Mesenchymal stem cell (in vitro differentiated cells and primary cell): ENCODE results near the gene CAST.
A peak's percentile ranks its signal among the peaks of the same experiment; 100 is the strongest.

Experiments used
- DNase-seq: peaks from one replicate; pipeline ENCODE4 v3.0.0-alpha.2; 2013
- H2AFZ ChIP-seq: one replicate; pipeline ENCODE4 v1.6.1; 2013; ENCODE audit warnings: low read depth, mild to moderate bottlenecking, control low read depth, inconsistent platforms, low read length, moderate library complexity
- H2AK5ac ChIP-seq: 2 replicates; pipeline ENCODE4 v1.6.1; 2013; ENCODE audit warnings: low read length, moderate library complexity, mild to moderate bottlenecking, inconsistent platforms; ENCODE audit not compliant: severe bottlenecking
- H2BK120ac ChIP-seq: one replicate; pipeline ENCODE4 v1.6.1; 2013; ENCODE audit warnings: low read depth, mild to moderate bottlenecking, inconsistent platforms, low read length, moderate library complexity
- H2BK12ac ChIP-seq, 2 experiments: one replicate each; pipeline ENCODE4 v1.6.1; 2013; ENCODE audit warnings: inconsistent platforms in 2 of 2, low read length in 2 of 2, mild to moderate bottlenecking in 2 of 2, moderate library complexity in 2 of 2, control low read depth in 1 of 2
- H2BK15ac ChIP-seq: one replicate; pipeline ENCODE4 v1.6.1; 2013; ENCODE audit warnings: mild to moderate bottlenecking, low read depth, inconsistent platforms; ENCODE audit not compliant: poor library complexity, severe bottlenecking
- H2BK5ac ChIP-seq: 2 replicates; pipeline ENCODE4 v1.6.1; 2013; ENCODE audit warnings: low read depth, mild to moderate bottlenecking, low read length, control low read depth, inconsistent platforms; ENCODE audit not compliant: poor library complexity, severe bottlenecking
- H3K14ac ChIP-seq, 2 experiments: one replicate each; pipeline ENCODE4 v1.6.1; 2013; ENCODE audit warnings: inconsistent platforms in 2 of 2, low read length in 2 of 2, control low read depth in 1 of 2, mild to moderate bottlenecking in 1 of 2, moderate library complexity in 1 of 2
- H3K18ac ChIP-seq, 2 experiments: one replicate each; pipeline ENCODE4 v1.6.1; 2013; ENCODE audit warnings: inconsistent platforms in 2 of 2, low read length in 2 of 2, control low read depth in 1 of 2, low read depth in 1 of 2, mild to moderate bottlenecking in 1 of 2
- H3K23ac ChIP-seq, 2 experiments: one replicate each; pipeline ENCODE4 v1.6.1; 2013; ENCODE audit warnings: inconsistent platforms in 2 of 2, low read length in 2 of 2, mild to moderate bottlenecking in 2 of 2, moderate library complexity in 2 of 2, control low read depth in 1 of 2
- H3K27ac ChIP-seq: 2 replicates; pipeline ENCODE4 v1.5.1; 2013; ENCODE audit warnings: mild to moderate bottlenecking, moderate library complexity, low read length, control low read depth, inconsistent platforms; ENCODE audit not compliant: poor library complexity, severe bottlenecking
- H3K27me3 ChIP-seq, 2 experiments: 2 replicates each; pipeline versions ENCODE4 v1.6.1 to v1.7.0; 2013; ENCODE audit warnings: low read length in 2 of 2, mild to moderate bottlenecking in 2 of 2, moderate library complexity in 2 of 2, control low read depth in 1 of 2, inconsistent platforms in 1 of 2; ENCODE audit not compliant: control insufficient read depth in 1 of 2, insufficient read depth in 1 of 2
- H3K36me3 ChIP-seq, 2 experiments: 2 replicates each; pipeline versions ENCODE4 v1.6.1 to v1.7.0; 2013; ENCODE audit warnings: low read length in 2 of 2, control low read depth in 1 of 2, inconsistent platforms in 1 of 2, low read depth in 1 of 2, mild to moderate bottlenecking in 1 of 2; ENCODE audit not compliant: insufficient read depth in 2 of 2, control insufficient read depth in 1 of 2
- H3K4ac ChIP-seq, 2 experiments: one replicate each; pipeline ENCODE4 v1.6.1; 2013; ENCODE audit warnings: inconsistent platforms in 2 of 2, low read length in 2 of 2, mild to moderate bottlenecking in 2 of 2, moderate library complexity in 2 of 2, control low read depth in 1 of 2, low read depth in 1 of 2
- H3K4me1 ChIP-seq: 2 replicates; pipeline ENCODE4 v1.6.1; 2013; ENCODE audit warnings: low read depth, low read length, control low read depth; ENCODE audit not compliant: control insufficient read depth, insufficient read depth
- H3K4me2 ChIP-seq: 2 replicates; pipeline ENCODE4 v1.6.1; 2013; ENCODE audit warnings: low read length, mild to moderate bottlenecking, inconsistent platforms; ENCODE audit not compliant: poor library complexity, severe bottlenecking
- H3K4me3 ChIP-seq, 2 experiments: 2 replicates each; pipeline versions ENCODE4 v1.5.1 to v1.7.0; 2013; ENCODE audit warnings: low read length in 2 of 2, mild to moderate bottlenecking in 2 of 2, control low read depth in 1 of 2, low read depth in 1 of 2; ENCODE audit not compliant: insufficient read depth in 1 of 2
- H3K79me1 ChIP-seq: replicated peaks from 2 replicates; pipeline ENCODE4 v1.6.1; 2013; ENCODE audit warnings: mild to moderate bottlenecking, control low read depth, low read length, inconsistent platforms; ENCODE audit not compliant: poor library complexity, severe bottlenecking
- H3K9ac ChIP-seq: 2 replicates; pipeline ENCODE4 v1.7.0; 2013; ENCODE audit warnings: mild to moderate bottlenecking, low read length, moderate library complexity
- H3K9me3 ChIP-seq: 2 replicates; pipeline ENCODE4 v1.7.0; 2013; ENCODE audit warnings: mild to moderate bottlenecking, low read length; ENCODE audit not compliant: control insufficient read depth
- H4K8ac ChIP-seq: one replicate; pipeline ENCODE4 v1.6.1; 2013; ENCODE audit warnings: inconsistent platforms, mild to moderate bottlenecking, low read length, moderate library complexity
- H4K91ac ChIP-seq: one replicate; pipeline ENCODE4 v1.6.1; 2013; ENCODE audit warnings: mild to moderate bottlenecking, low read length, inconsistent platforms
- WGBS: methylation state at CpG from one replicate; pipeline ENCODE4 v1.1.7; 2013; ENCODE audit warnings: mixed read lengths; 5-methylcytosine and 5-hydroxymethylcytosine counted together

The CAST gene

DNA sequence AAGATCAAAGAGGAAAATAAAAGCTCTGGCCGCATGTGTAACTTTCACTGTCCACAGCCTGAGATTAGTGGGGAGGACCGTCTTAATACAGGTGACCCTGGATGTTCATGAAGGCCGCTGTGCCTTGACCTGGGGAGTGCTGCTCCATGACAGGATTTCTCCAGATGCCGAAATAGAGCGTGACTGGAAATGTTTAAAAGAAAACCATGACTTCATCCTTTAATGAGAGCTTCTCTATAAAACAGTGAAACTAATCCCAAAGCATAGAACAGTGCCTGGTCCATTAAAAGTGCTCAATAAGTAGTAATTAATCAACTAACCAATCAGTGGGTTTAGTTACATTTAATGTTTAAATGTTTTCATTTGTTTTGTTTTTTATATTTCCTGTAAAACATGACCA is 82.8 kb downstream of the CAST start:
- H3K27me3 ChIP-seq, result no peaks in the 10 kb centered on the region
- no peak overlapping the region for H2BK12ac ChIP-seq
- 97% methylated on average over 3 of the region's 5 CpGs for WGBS
- H4K8ac ChIP-seq, result no peak overlapping the region
- no peak overlapping the region for H3K4me2 ChIP-seq
- H3K36me3 ChIP-seq, result peaks cover 28 to 100% of the 10 kb centered on the region in 2 experiments
- H3K4ac ChIP-seq, result no peak overlapping the region
- H3K14ac ChIP-seq, result no peak overlapping the region
- H4K91ac ChIP-seq, result no peak overlapping the region
- H3K23ac ChIP-seq, result no peak overlapping the region
- no peak overlapping the region for H3K18ac ChIP-seq
- H2BK5ac ChIP-seq, result no peak overlapping the region
- no peaks in the 10 kb centered on the region for H3K9me3 ChIP-seq
- no peak overlapping the region for H3K27ac ChIP-seq
- no peak overlapping the region for H3K9ac ChIP-seq
- no peak for DNase-seq
- no peak overlapping the region for H2AFZ ChIP-seq
- H3K4me1 ChIP-seq, result peaks cover 4% of the 10 kb centered on the region
- H2BK15ac ChIP-seq, result no peak overlapping the region
- H2AK5ac ChIP-seq, result no peak overlapping the region
- H3K4me3 ChIP-seq, result no peak overlapping the region
- H2BK120ac ChIP-seq, result no peak overlapping the region
- H3K79me1 ChIP-seq, result peaks cover 8% of the 10 kb centered on the region

DNA sequence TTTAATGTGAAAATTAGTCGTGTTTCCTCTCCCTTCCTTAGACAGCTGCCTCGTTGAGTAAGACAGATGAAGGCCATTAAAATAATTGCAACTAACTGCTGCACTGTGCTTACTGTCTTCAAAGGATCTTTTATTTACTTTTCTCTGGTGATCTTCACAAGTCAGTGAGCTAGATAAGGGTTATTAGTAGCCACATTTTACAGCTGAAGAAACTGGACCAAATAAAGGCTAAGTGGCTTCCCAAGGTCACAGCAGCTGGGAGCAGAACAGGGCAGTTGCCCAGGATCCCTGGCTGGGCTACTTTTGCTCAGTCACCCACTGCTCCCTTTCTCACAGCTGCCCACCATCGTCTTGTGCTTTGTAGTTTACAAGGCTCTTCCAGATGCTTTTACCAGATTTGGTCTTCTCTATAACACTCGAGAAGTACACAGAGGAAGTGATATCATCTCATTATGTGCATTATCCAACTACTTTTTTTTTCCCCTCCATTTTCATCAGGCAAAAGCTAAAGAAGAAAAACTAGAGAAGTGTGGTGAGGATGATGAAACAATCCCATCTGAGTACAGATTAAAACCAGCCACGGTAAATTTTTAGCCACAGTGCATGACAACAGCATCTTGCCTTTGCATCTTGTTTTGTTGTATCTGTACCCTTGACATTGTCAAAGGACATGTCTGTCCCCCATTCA is 83.8 kb downstream of the CAST start:
- Histone ChIP-seq H2BK120ac (no peak overlapping the region), H4K8ac (no peak overlapping the region), H3K4me3 (no peak overlapping the region), H3K23ac (no peak overlapping the region), H3K18ac (no peak overlapping the region), H2BK12ac (no peak overlapping the region), H3K14ac (no peak overlapping the region), H3K9me3 (no peaks in the 10 kb centered on the region), H4K91ac (no peak overlapping the region), H2AK5ac (no peak overlapping the region), H2AFZ (no peak overlapping the region), H3K27me3 (no peaks in the 10 kb centered on the region), H3K4ac (no peak overlapping the region), H3K4me2 (no peak overlapping the region), H2BK5ac (no peak overlapping the region), H2BK15ac (no peak overlapping the region), H3K9ac (peak overlapping the region; percentile 43), H3K79me1 (peaks cover 8% of the 10 kb centered on the region), H3K27ac (no peak overlapping the region), H3K36me3 (peaks cover 28 to 100% of the 10 kb centered on the region in 2 experiments), H3K4me1 (peaks cover 4% of the 10 kb centered on the region)
- peak; percentile 15 for DNase-seq
- 56% methylated on average over 5 of the region's 5 CpGs for WGBS

DNA sequence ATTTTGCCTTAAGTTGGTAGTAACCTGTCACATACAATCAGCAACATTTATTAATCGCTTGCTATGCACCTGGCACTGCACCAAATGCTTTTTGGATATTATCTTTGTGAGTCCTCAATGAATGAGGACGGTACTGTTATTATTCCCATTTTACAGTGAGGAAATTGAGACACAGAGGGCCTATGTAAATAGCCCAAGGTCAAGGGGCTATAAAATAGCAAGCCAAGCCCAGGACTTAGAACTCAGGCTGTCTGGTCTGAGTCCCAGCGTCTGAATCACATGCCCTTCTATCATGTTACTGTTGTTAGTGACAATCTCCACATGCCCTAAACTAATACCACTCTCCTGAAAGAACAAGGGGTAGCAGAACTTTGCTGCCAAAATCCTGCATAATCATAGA is 85.5 kb downstream of the CAST start:
- Histone ChIP-seq H2BK120ac (no peak overlapping the region), H2AFZ (no peak overlapping the region), H3K27ac (no peak overlapping the region), H3K36me3 (peaks cover 24 to 98% of the 10 kb centered on the region in 2 experiments), H2BK12ac (no peak overlapping the region), H3K14ac (no peak overlapping the region), H3K79me1 (peaks cover 9% of the 10 kb centered on the region), H2AK5ac (no peak overlapping the region), H2BK5ac (no peak overlapping the region), H4K91ac (no peak overlapping the region), H3K27me3 (no peaks in the 10 kb centered on the region), H4K8ac (no peak overlapping the region), H3K23ac (no peak overlapping the region), H3K4me1 (peaks cover 4% of the 10 kb centered on the region), H3K9me3 (no peaks in the 10 kb centered on the region), H3K4me3 (no peak overlapping the region), H3K9ac (peak overlapping the region; percentile 35), H3K4ac (no peak overlapping the region), H3K18ac (no peak overlapping the region), H3K4me2 (no peak overlapping the region), H2BK15ac (no peak overlapping the region)
- 57% methylated on average over 2 of the region's 3 CpGs for WGBS
- DNase-seq, result no peak

DNA sequence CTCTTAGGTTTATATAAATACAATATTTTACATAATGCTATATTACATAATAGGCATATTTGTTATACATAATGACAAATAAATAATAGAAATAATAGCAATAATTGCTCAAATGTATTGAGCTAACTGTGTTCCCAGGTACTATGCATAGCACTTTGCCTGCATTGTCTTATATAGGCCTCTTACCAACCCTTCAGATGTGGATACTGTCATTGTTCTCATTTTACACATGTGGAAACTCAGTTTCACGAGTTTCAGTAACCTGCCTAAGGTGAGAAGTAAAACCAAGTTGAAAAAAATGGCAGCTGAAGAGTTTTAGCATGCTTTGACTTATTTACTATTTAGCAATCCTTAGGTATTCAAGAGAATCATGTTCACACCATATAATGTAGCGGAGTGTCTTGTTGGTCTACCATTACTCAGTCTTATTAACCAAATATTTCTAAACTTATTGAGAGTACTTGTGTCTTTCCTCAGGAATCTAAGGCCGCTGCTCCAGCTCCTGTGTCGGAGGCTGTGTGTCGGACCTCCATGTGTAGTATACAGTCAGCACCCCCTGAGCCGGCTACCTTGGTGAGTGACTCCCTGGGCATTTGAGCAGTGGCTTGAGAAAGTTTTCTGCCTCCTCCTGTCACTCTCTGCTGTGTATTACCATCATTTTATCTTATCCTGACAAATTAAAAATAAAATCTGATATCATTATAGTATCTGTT is 88.1 kb downstream of the CAST start:
- H3K9ac ChIP-seq, result no peak overlapping the region
- no peak overlapping the region for H2BK5ac ChIP-seq
- no peak overlapping the region for H2BK15ac ChIP-seq
- H2BK12ac ChIP-seq, result no peak overlapping the region
- H3K4ac ChIP-seq, result no peak overlapping the region
- no peak overlapping the region for H3K14ac ChIP-seq
- DNase-seq, result no peak
- no peak overlapping the region for H3K18ac ChIP-seq
- H4K91ac ChIP-seq, result no peak overlapping the region
- H2AK5ac ChIP-seq, result no peak overlapping the region
- 100% methylated on average over 5 of the region's 6 CpGs for WGBS
- H3K9me3 ChIP-seq, result no peaks in the 10 kb centered on the region
- H2AFZ ChIP-seq, result no peak overlapping the region
- peaks cover 14% of the 10 kb centered on the region for H3K79me1 ChIP-seq
- H3K4me3 ChIP-seq, result no peak overlapping the region
- H3K4me2 ChIP-seq, result no peak overlapping the region
- peaks cover 26 to 98% of the 10 kb centered on the region in 2 experiments for H3K36me3 ChIP-seq
- H3K4me1 ChIP-seq, result no peaks in the 10 kb centered on the region
- H3K27me3 ChIP-seq, result no peaks in the 10 kb centered on the region
- H3K23ac ChIP-seq, result no peak overlapping the region
- H3K27ac ChIP-seq, result no peak overlapping the region
- H2BK120ac ChIP-seq, result no peak overlapping the region
- no peak overlapping the region for H4K8ac ChIP-seq
